MCF 10A (cell line): ENCODE measurements around the gene BCAM. TPM values are rescaled to one million over a fixed set of nuclear protein-coding genes. Genes with fewer than 3 reads are reported as not detected.

ENCODE experiments used
- BruUV-seq: library from RNA; stranded (reverse); fragments of 400-500 nt; replicated peaks from 2 replicates; lab custom pipeline; 2021; lab: Mats Ljungman, UMichigan
- CTCF ChIA-PET: fragments of 300-600 bp; sonication (Branson Sonifier 250); formaldehyde crosslinking; extraction: SDS; loops from one replicate; lab custom pipeline; 2021; ENCODE audit warnings: antibody characterized with exemption, inconsistent platforms; lab: Yijun Ruan, JAX
- POLR2A ChIA-PET: fragments of 300-600, 350-650 bp; sonication (Branson Sonifier 250); formaldehyde crosslinking; extraction: SDS; loops from one replicate; lab custom pipeline; 2020; ENCODE audit warnings: antibody characterized with exemption, inconsistent platforms; lab: Yijun Ruan, JAX
- DNase-seq: peaks from one replicate; pipeline ENCODE4 v3.0.0-alpha.2; 2018; ENCODE audit not compliant: unreplicated experiment
- H3K27ac Mint-ChIP-seq: one replicate; pipeline ENCODE4 v1.8.0; 2022; ENCODE audit warnings: mild to moderate bottlenecking, low read depth, mixed read lengths; ENCODE audit not compliant: unreplicated experiment
- H3K27me3 Mint-ChIP-seq: one replicate; pipeline ENCODE4 v1.8.0; 2022; ENCODE audit warnings: mixed read lengths; ENCODE audit not compliant: insufficient read depth, unreplicated experiment
- H3K36me3 Mint-ChIP-seq: one replicate; pipeline ENCODE4 v1.8.0; 2022; ENCODE audit warnings: mild to moderate bottlenecking, moderate library complexity, mixed read lengths; ENCODE audit not compliant: insufficient read depth, unreplicated experiment
- H3K4me1 Mint-ChIP-seq: one replicate; pipeline ENCODE4 v1.8.0; 2022; ENCODE audit warnings: mixed read lengths; ENCODE audit not compliant: insufficient read depth, unreplicated experiment
- H3K4me3 Mint-ChIP-seq: one replicate; pipeline ENCODE4 v1.8.0; 2022; ENCODE audit warnings: mild to moderate bottlenecking, moderate library complexity, mixed read lengths; ENCODE audit not compliant: unreplicated experiment
- H3K9me3 Mint-ChIP-seq: one replicate; pipeline ENCODE4 v1.8.0; 2022; ENCODE audit warnings: mixed read lengths; ENCODE audit not compliant: unreplicated experiment
- intact Hi-C: fragments of 100-400 bp; cut with micrococcal nuclease; formaldehyde crosslinking; loops from 2 replicates; pipeline ENCODE4 v1.14.1; 2022
- total RNA-seq: library from RNA; stranded (reverse); gene quantifications from 2 replicates; pipeline ENCODE4 v1.2.3, GENCODE V29; 2022
- TF ChIP-seq, protein P1 (sequence below): fragments of 200-600 bp; IDR thresholded peaks from one replicate; pipeline ENCODE4 v1.8.0; 2022; ENCODE audit warnings: antibody characterized with exemption, mild to moderate bottlenecking; ENCODE audit not compliant: unreplicated experiment

BCAM gene
- total RNA-seq, 1 experiment from 2014 or later = 5.0 TPM

GRCh38 chr19:44811122-44811419 lies 2.2 kb downstream of the BCAM start:
- CTCF ChIA-PET = interaction anchor here (0.7 to 1.0 kb wide), 3 partner anchors 33 to 57 kb away, joined by 3 to 5 read pairs (median 3); no protein-coding TSS in a partner anchor
- Mint-ChIP-seq H3K4me3 (no peak overlapping the region), H3K27me3 (no peaks in the 10 kb centered on the region), H3K27ac (no peak overlapping the region), H3K36me3 (peaks cover 4% of the 10 kb centered on the region), H3K4me1 (peaks cover 17% of the 10 kb centered on the region), H3K9me3 (no peaks in the 10 kb centered on the region)
- TF ChIP-seq, protein P1, sequence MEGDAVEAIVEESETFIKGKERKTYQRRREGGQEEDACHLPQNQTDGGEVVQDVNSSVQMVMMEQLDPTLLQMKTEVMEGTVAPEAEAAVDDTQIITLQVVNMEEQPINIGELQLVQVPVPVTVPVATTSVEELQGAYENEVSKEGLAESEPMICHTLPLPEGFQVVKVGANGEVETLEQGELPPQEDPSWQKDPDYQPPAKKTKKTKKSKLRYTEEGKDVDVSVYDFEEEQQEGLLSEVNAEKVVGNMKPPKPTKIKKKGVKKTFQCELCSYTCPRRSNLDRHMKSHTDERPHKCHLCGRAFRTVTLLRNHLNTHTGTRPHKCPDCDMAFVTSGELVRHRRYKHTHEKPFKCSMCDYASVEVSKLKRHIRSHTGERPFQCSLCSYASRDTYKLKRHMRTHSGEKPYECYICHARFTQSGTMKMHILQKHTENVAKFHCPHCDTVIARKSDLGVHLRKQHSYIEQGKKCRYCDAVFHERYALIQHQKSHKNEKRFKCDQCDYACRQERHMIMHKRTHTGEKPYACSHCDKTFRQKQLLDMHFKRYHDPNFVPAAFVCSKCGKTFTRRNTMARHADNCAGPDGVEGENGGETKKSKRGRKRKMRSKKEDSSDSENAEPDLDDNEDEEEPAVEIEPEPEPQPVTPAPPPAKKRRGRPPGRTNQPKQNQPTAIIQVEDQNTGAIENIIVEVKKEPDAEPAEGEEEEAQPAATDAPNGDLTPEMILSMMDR = no peak
- DNase-seq = no peak
- no TSS peak for BruUV-seq
- POLR2A ChIA-PET = interaction anchor here (0.6 kb wide), 1 partner anchor 18 kb away, joined by 3 read pairs; no protein-coding TSS in a partner anchor
- intact Hi-C loops = no loop called here

- Mint-ChIP-seq H3K9me3 (no peaks in the 10 kb centered on the region), H3K4me1 (peaks cover 12% of the 10 kb centered on the region), H3K27ac (no peak overlapping the region), H3K4me3 (no peak overlapping the region), H3K36me3 (peaks cover 4% of the 10 kb centered on the region), H3K27me3 (no peaks in the 10 kb centered on the region)
- BruUV-seq = no TSS peak
- no peak for DNase-seq
- TF ChIP-seq, protein P1 = no peak
- intact Hi-C loops = no loop called here
- ChIA-PET POLR2A (interaction anchor here (0.6 kb wide), 1 partner anchor 63 kb away, joined by 3 read pairs; no protein-coding TSS in a partner anchor), CTCF (interaction anchor here (0.6 kb wide), 1 partner anchor 28 kb away, joined by 3 read pairs; no protein-coding TSS in a partner anchor)
These were observed 3.3 kb downstream of the BCAM start for GRCh38 chr19:44812142-44812718.

- no peak for DNase-seq
- CTCF ChIA-PET = interaction anchor here (0.6 kb wide), 1 partner anchor 97 kb away, joined by 3 read pairs; no protein-coding TSS in a partner anchor
- Mint-ChIP-seq H3K27ac (no peak overlapping the region), H3K4me3 (no peak overlapping the region), H3K27me3 (no peaks in the 10 kb centered on the region), H3K9me3 (no peaks in the 10 kb centered on the region), H3K4me1 (peaks cover 7% of the 10 kb centered on the region), H3K36me3 (peaks cover 4% of the 10 kb centered on the region)
- TF ChIP-seq, protein P1 = no peak
- POLR2A ChIA-PET = interaction anchor here (0.6 kb wide), 1 partner anchor 61 kb away, joined by 3 read pairs; no protein-coding TSS in a partner anchor
- intact Hi-C loops = no loop called here
- BruUV-seq = no TSS peak
These were observed 4.4 kb downstream of the BCAM start for GRCh38 chr19:44813070-44813840.

- TF ChIP-seq, protein P1 = no peak
- H3K27me3 Mint-ChIP-seq = no peaks in the 10 kb centered on the region
- no peak for DNase-seq
- CTCF ChIA-PET = interaction anchor here (0.6 kb wide), 2 partner anchors 30 to 97 kb away, joined by 3 read pairs; no protein-coding TSS in a partner anchor
- intact Hi-C loops = no loop called here
- no peaks in the 10 kb centered on the region for H3K9me3 Mint-ChIP-seq
- no TSS peak for BruUV-seq
- H3K4me3 Mint-ChIP-seq = no peak overlapping the region
- peaks cover 4% of the 10 kb centered on the region for H3K4me1 Mint-ChIP-seq
- H3K36me3 Mint-ChIP-seq = peaks cover 4% of the 10 kb centered on the region
- H3K27ac Mint-ChIP-seq = no peak overlapping the region
- POLR2A ChIA-PET = no interaction called here
These were observed 5.1 kb downstream of the BCAM start for GRCh38 chr19:44813841-44814470.
